DMS153 treated with DMSO at 0.1 percent for 48 hours (cell line): Measurements from ENCODE around the gene TMEM200C.

ENCODE experiments used
- DNase-seq: peaks from one replicate; lab custom pipeline; 2025; ENCODE audit not compliant: unreplicated experiment; lab: John Stamatoyannopoulos, UW

The TMEM200C gene

DNA sequence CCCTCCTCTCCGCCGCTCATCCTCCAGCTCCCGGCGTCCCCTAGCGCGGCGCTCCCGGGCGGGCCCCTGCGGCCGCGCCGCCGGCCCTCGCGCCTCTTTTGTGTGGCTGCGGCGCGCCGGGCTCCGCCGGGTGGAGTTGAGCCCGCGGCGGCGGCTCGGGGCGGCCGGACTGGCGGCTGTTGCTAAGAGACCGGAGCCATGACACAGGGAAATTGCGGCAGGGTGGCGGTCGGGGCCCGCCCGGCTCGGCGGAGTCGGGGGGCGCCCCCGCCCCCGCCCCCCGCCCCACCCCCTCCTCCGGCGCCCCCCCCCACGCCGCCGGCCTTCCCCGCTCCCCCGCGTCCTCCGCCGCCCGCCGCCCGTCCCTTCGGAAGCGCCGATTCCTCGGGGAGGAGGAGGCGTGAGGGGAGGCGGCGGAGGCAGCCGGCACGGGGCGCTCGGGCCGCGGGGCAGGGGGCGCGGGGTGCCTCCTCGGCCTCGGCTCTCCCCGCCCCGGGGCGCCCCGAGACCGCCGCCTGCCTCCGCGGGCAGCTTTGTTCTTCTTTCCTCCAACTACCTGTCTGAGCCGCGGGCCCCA lies at the start of gene TMEM200C:
Gene TMEM200C (minus strand): TSS at position 224 of the 577 bp plus-strand sequence. CDS start 3,459 bp downstream, outside the sequence.
- DNase-seq: no peak

DNA sequence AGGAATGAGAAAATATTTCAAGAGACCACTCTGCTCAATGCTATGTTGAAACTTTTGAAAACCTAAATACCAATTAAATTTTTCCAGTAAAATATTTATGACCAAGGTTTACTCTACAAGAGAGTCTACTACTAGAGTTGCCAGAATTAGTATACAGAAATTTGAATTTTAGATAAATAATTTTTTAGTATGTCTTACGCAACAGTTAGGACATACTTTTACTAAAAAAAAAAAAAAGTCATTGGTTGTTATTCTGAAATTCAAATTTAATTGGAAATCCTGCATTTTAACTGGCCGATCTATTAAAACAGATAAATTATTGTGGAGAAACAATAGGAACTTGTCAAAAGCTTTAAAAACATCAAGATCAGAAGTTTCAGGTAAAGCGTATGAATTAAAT lies 49.1 kb upstream of the TMEM200C start:
- DNase-seq: no peak

DNA sequence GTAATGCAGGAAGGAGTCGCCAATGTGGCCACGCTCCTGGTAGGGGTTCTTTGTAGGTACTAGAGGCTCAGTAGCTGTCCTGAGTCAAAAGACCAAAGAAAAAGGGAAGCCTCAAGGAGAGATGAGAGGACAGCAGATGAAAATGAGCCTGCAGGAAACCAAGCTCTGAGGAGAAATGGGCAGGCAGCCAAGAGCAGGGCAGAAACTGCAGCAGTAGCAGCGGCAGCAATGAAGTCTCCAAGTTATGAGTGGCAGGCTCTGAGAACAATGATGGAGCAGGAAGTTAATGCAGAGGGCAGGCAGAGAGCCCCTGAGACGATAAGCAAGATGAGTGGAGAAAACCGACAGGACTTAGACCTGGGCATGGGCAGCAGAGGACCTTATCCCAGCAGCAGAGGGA lies 48.2 kb upstream of the TMEM200C start:
- DNase-seq: peak; percentile 1

DNA sequence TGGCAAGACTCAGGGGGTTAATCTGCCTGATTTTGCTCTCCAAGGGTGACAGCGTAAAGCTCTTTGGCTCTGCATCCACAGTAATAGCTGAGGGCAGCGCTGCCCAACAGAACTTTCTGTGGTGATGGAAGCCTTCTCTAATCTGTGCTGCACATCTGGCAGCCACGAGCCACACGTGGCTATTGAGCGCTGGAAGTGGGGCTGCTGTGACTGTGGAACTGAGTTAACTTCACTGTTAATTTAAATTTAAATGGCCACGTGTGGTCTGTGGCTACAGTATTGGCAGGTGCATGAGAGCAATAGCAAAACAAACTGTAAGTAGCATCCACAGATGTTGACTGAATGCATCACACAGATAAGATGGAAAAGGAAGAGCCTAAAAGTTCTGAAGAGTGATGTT lies 47.3 kb upstream of the TMEM200C start:
- no peak for DNase-seq

DNA sequence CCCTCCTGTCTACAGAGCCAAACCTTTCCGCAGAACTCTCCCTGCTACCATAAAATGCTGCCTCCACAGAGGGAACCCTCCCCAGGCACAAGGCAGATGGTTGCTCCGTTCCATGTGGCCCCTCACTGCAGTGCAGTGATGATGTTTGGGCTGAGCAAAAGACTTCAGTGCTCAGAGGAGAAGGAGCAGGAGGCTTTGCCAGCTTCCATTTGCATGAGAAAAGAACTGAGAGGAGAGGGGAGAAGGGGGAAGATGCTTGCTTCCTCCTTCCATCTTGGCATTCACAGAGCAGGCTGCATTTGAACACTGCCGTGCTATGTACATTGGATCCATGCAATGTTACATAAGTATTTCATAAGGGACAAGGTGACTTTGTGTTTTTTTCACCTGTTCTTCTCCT lies 46.6 kb upstream of the TMEM200C start:
- no peak for DNase-seq

DNA sequence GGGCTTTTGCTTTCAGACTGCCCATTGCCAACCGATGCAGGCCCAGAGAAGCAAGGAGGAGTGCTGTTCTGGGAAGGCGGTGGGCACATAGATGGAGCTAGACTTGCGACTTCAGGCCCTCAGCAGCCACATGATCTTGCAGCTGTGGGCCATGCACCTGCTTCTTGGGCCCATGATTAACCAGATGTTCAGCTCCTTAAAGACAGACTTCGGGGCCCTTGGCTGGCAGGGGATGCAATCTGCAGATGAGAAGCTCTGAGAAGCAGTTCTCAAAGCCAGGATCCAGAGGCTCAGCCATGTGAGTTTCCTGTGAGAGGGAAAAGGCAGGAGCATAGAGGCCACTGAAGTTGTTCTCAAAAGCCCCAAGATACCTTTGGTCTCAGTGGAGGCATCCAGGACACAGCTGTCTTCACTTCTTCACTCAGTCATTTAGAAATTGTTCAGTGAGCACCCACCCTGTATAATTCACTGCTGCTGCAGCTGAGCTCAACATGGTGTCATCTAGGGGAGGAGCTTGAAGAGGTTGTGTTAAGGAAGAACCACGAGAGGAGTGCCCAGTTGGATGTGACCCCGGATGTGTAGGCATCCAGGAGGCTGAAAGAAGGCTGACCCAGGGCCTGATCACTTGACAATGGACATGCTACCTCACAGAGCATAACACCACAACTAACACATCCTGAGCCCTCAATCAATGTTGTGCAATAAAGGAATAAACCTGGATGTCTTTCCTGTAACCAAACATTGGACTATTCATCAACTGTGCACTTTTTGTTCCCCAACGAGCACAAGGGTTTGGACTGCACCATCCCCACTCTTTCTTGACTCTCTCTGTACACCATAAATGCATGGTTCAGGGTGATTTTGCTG lies 44.7 kb upstream of the TMEM200C start:
- DNase-seq: no peak

DNA sequence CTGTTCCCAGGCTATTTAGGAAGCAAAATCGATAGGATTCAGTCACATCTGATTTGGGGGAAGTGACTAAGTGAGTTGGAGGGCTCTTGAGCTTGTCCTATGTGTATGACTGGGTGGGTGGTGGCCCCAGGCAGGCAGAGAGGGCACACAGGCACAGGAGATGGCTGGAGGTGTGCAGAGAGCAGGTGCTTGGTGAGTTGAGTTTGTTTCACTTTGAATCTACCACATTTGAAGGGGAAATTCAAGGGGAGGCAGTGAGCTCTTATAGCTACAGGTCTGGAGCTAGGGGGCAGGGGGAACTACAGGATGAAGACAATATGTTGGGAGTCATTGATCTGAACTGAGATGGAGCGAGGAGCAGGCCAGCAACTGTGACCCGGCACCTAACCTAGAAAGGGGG lies 42.5 kb upstream of the TMEM200C start:
- no peak for DNase-seq

DNA sequence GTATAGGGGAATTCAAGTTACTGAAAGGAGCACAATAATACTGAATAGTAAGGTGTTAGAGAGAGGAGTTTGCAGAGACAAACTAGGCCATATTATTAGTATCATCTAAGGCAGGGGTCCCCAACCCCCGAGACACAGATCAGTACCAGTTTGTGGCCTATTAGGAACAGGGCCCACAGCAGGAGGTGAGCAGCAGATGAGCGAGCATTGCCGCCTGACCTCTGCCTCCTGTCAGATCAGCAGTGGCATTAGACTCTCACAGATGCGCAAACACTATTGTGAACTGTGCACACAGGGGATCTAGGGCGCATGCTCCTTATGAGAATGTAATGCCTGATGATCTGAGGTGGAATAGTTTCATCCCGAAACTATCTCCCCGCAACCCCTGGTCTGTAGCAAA lies 41.8 kb upstream of the TMEM200C start:
- DNase-seq: no peak

DNA sequence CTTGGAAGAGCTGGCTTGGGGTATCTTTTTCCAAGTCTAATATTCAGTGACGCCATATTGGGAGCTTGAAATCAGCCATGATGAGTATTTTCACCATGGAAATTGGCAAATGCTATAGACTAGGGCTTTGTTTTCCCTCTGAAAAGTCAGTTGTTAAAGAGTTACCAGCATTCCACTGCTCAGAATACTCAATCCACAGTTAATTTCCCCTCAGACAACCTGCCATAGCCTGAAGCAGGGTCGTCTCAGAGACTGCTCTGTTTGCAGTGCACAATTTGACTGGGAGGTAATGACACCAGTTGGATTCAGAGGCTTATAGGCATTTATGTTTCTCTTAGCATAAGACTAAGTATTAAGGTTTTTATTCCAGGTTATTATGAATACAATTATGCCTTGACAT lies 35.5 kb upstream of the TMEM200C start:
- DNase-seq: no peak

DNA sequence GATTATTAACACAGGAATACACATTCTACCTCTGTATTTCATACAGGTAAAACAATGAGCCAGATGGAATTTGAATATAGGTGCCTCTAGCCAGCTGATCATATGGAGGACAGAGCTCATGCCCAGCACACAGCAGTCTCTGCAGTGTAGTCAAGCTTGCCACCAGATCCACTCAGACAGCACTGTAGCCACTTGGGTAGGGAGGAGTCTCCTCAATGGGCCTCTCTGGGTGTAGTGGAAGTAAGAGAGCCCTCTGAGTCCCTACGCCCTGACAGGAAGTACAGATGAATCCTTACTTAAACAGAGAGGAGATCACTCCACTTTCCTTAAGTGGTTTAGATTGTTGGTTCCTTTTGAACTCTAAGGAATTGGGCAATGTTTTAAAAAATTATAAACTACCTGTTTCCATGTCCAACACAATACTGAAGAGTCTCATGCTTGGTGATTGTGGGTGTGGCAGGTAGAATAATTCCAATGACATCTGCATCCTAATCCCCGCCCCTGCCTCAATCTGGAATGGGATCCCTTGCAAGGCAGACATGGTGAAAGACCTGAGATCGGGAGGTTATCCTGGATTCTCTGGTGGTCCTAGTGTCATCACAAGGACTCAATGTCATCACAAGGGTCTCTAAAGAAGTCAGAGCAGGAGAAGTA lies 23.0 kb upstream of the TMEM200C start:
- DNase-seq: no peak

DNA sequence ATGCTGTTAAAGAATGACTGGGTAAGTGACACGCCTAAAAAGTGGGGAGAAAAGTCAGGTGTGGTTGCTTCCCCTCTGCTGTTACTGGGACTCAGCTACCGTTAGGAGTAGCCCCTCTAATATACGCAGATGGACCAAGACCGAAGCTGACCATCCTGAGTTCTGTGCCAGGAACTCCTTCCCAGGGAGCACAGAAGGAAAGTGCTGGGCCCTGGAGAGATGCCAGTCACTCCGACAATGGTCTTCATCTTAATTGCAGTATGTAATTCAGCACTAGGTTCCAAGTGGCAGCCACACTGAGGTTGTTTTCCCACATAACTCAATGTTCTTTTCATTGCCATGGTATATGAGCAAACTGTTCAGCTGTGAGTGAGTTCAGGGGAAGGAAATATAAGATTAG lies 19.6 kb upstream of the TMEM200C start:
- DNase-seq: no peak

DNA sequence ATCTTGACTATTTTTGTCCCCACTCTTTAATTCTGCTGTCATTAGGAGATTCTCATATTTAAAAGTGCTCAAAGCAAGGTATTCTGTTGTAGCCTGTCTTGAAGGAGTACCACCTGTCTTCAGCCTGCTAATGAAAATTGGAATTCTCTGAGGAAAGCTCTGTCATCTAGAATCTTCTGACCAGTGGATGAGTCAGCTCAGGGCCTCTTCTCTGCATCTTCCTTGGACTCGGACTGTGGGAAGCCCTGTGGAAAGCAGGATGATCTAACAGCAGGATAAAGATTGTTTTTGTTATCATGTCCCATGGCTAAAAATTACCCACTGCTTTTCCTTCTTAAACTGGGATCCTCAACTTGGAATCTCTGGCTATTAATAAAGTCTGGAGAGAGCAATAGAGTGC lies 18.7 kb upstream of the TMEM200C start:
- DNase-seq: no peak

DNA sequence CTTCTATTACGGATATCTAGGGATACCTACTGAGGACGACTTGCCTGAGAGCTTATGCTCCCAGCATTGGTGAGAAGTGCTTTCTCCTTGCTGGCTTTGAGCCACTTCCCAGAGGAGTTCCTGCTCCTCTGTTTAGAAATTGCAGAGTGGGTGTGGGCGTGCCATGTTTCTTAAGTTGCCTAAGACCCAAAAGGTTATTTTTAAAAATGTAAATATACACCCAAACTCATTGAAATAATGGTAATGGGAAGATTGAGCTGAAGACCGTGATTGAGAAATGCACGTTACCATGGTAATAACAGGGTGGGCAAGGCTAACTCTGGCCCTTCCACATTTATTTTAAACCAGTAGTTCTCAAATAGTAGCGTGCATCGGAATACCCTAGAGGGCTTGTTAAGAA lies 17.2 kb upstream of the TMEM200C start:
- no peak for DNase-seq

DNA sequence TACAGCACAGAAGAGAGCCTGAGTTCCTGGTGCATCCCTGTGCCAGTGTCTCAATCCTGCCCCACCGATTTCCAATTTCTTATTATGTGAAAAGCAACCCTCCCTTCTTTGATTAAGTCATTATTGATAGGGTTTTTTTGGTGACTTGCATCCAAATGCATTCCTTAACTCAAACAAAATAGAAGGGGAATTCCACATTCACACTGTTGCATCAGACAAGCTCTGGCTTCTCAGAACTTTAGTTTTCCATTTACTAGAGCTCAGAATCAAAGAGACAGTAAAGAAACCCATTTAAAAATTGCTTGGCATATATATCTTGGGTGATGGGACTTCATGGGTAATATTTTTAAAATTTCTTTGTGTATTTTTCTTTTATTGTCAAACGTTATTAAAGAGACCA lies 13.8 kb upstream of the TMEM200C start:
- no peak for DNase-seq

DNA sequence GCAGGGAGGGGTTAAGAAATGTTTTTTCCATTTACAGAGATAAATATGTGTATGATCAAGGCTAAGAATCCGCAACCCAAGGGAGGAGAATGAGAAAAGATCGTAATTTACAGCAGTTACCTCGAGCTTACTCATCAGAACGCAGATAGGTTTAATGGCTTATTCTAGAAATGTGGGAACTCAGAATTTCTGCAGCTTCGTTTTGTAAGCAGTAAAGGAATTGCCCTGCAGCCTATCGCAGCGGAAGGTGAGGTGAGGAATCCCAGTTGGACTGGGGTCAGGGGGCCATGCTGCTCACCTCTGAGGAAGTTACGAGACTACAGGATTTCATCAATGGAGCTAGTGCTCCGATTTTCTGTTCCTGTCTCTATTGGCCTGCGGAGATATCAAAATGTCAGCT lies 8.1 kb upstream of the TMEM200C start:
- DNase-seq: no peak

DNA sequence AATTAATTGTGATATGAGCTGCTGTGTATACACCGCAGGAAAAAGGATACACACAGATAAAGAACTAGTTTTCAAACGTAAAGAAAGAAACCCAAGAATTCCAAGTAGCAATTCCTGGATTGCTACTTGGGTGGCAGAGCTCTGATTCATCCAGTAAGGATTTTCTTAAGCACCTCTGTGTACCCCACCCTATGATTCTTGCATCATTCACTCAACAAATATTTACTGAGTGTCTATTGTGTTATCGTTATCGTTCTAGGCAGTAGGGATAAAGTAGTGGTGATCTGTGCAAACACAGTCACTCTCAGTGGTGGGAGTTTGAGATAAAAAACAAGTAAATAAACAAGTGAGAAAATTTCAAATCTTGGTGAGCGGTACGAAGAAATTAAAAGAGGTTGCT lies 4.9 kb upstream of the TMEM200C start:
- DNase-seq: no peak

DNA sequence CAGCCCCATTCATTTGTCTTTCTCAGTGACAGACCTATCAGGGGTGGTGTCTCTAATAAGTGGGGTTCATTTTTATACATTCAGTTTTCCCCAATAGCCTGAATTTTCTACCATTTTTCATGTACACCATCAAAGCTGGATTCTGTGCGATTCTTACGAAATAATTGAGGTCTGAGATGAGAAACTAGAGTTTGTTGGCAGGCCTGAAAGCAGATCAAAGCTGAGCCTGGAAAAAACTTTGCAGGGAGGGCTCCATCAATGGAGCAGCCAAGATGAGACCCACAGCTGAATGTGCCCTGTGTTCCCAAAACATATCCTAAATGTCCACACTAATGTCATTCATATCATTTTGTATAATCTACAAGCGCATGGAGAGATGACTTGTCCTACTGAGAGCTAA lies 4.5 kb upstream of the TMEM200C start:
- no peak for DNase-seq

DNA sequence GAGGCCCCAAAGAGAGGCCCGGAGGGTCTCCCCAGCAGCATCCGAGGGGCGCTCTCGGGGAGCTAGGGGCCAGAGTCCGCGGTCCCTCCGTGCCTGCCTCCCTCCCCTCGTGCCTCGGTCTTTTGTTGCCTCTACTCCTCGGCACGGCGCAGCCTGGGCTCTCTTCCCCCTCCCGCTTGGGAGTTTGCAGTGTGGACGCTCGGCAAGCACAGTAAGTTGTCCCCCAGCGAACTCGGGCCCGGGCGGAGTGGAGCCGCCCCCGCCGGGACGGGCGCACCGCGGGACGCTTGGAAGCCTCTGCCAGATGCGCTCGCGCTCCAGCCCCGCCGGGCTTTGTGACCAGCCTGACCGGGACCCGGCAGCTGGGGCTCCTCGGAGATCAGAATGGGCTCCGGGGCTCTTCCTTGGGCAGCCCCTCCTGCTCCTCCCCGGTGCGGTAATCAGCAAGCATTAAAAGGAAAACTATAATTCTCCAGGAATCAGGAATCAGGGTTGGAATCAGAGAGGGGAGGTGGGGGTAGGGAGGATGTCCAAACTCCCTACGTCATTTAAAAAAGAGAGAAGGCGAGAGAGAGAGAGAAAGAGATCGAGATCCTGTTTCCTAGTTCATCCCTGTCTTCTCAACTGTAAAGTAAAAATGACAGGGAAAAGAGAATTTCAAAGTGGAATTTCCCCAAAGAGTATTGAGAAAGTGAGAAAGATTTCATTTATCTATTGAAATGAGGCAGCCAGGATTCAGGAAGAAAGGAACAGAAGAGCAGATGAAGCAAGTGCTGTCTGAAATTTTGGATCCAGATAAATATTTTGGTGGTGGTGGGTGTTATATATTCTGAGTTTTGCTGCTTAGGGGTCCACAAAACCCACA lies 786 bp upstream of the TMEM200C start:
- DNase-seq: no peak

DNA sequence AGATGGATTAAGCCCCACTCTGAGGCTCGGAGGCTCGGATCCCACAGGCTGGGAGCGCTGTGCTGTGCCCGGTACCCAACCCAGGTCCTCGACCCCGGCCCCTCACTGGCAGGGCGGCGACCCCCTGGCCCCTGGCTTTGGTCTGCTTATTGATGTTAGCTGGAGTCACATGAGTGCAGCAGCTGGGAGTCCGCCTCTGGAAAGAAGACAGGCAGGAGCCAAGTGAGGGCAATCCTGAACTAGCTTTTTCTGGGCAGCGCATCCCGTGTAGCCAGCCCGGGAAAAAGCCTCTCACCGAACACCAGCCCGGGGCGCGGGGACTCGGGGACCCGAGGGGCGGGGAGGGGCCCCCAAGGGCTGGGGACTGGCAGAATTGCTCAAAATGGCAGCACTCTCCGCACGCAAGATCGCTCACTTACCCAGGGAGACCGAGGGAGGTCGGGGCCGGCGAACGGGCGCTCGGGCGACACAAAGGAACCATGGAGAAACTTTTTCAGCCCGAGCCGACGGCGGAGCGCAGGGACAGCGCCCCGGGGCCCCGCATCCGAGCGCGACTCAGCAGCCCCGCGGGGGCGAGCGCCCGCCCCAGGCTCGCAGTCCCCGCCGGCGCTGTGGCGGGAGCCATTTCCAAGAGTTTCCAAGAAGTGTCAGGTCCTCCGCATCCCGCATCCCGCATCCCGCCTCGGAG lies 567 bp downstream of the TMEM200C start:
- DNase-seq: no peak

DNA sequence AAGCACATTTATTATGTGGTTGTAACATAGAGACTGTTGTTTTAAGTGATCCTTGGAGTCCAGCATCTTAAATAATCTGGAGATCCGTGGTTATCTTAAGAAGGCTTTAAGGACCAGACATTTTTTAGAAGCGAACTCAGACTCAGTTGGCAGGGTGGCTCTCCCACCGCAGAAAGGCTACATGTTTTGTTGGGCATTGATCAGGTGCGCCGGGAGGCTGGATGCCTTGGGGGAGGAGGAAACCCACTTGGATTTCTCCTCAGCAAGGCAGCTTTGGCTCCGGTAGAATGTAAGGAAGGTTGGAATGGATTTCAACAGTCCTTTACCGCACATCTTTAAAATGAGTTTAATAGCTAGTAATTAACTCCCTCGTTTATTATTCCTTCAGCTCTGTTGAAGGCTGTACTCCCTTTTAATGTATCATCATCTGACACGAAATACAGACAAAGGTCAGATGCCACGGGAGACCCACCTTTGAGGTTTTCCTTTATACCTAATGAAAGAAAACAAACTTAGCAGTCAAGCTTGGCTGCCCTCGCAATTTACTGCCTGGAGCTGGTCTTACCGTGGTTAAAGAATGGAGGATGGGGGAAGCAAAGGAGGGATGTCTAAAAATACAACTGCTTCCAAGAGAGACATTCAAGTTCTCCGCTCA lies 1.2 kb downstream of the TMEM200C start:
- DNase-seq: no peak
